CD4-positive, alpha-beta T cell (primary cell): ENCODE data around the gene PTPN21. TPM values are rescaled to one million over a fixed set of nuclear protein-coding genes. Genes with fewer than 3 reads are reported as not detected.

Source experiments
- ATAC-seq: fragments of 200-7000 bp; cut with Tn5 transposase; one replicate; pipeline ENCODE4 v1.10.0; 2022; ENCODE audit warnings: mild to moderate bottlenecking; ENCODE audit not compliant: poor library complexity
- CTCF ChIA-PET: fragments of 350-600 bp; sonication (Branson Sonifier 250); formaldehyde crosslinking; loops from one replicate; lab custom pipeline; 2021; ENCODE audit warnings: antibody characterized with exemption, inconsistent platforms; lab: Charles Lee
- POLR2A ChIA-PET: fragments of 350-600 bp; sonication (Branson Sonifier 250); formaldehyde crosslinking; loops from one replicate; lab custom pipeline; 2021; ENCODE audit warnings: antibody characterized with exemption, inconsistent platforms; lab: Charles Lee
- DNase-seq, 14 experiments: peaks; one replicate each; pipeline ENCODE4 v3.0.0-alpha.2; 2013 to 2020; ENCODE audit warnings: mixed read lengths in 2 of 14
- H3K27ac ChIP-seq, 2 donors: one replicate each; pipeline versions ENCODE4 v1.5.1 to v1.7.0; 2013; ENCODE audit warnings: low read length in 2 of 2, low read depth in 1 of 2, mild to moderate bottlenecking in 1 of 2
- H3K27me3 ChIP-seq, 2 experiments: 1 replicate in 1 of 2; 2 replicates in 1 of 2; pipeline versions ENCODE4 v1.6.1 to v1.7.0; 2013; ENCODE audit warnings: low read length in 2 of 2, control low read depth in 1 of 2, mild to moderate bottlenecking in 1 of 2, moderate library complexity in 1 of 2; ENCODE audit not compliant: insufficient read depth in 2 of 2, control insufficient read depth in 1 of 2
- H3K36me3 ChIP-seq: one replicate; pipeline ENCODE4 v1.6.1; 2013; ENCODE audit warnings: low read length, control low read depth; ENCODE audit not compliant: insufficient read depth
- H3K4me1 ChIP-seq: one replicate; pipeline ENCODE4 v1.6.1; 2013; ENCODE audit warnings: low read length, control low read depth; ENCODE audit not compliant: insufficient read depth
- H3K4me3 ChIP-seq: one replicate; pipeline ENCODE4 v1.5.1; 2013; ENCODE audit warnings: mild to moderate bottlenecking, low read length, moderate library complexity
- H3K9me3 ChIP-seq, 2 experiments: 1 replicate in 1 of 2; 2 replicates in 1 of 2; pipeline versions ENCODE4 v1.6.1 to v1.7.0; 2013; ENCODE audit warnings: low read length in 2 of 2, mild to moderate bottlenecking in 2 of 2, control low read depth in 1 of 2, moderate library complexity in 1 of 2; ENCODE audit not compliant: control insufficient read depth in 1 of 2, insufficient read depth in 1 of 2
- H3K27ac Mint-ChIP-seq: one replicate; pipeline ENCODE4 v1.8.0; 2020; ENCODE audit warnings: mixed read lengths
- H3K27me3 Mint-ChIP-seq: one replicate; pipeline ENCODE4 v1.8.0; 2021; ENCODE audit warnings: mixed read lengths
- H3K36me3 Mint-ChIP-seq: one replicate; pipeline ENCODE4 v1.8.0; 2021; ENCODE audit warnings: low read depth, mixed read lengths
- H3K4me1 Mint-ChIP-seq: one replicate; pipeline ENCODE4 v1.8.0; 2021; ENCODE audit warnings: low read depth, mixed read lengths
- H3K4me3 Mint-ChIP-seq: one replicate; pipeline ENCODE4 v1.8.0; 2020; ENCODE audit warnings: mild to moderate bottlenecking, mixed read lengths
- H3K9me3 Mint-ChIP-seq: one replicate; pipeline ENCODE4 v1.8.0; 2020; ENCODE audit warnings: mixed read lengths
- intact Hi-C, 2 experiments: fragments of 100-400 bp; cut with DNase I in 1 of 2; cut with micrococcal nuclease in 1 of 2; formaldehyde crosslinking; loops; one replicate each; pipeline versions ENCODE4 v1.15.1 to v1.9.0; 2023 to 2025; cut with DNase I, micrococcal nuclease
- total RNA-seq, 174 experiments: library from RNA in 2 of 174; stranded (reverse) in 2 of 174; gene quantifications; one replicate each; pipeline ENCODE4 v1.2.3 and lab custom pipeline; 2021 to 2026
- TF ChIP-seq, protein P1 (sequence below): fragments of 200-600 bp; IDR thresholded peaks from one replicate; pipeline ENCODE4 v1.8.0; 2022; ENCODE audit warnings: antibody characterized with exemption, mild to moderate bottlenecking

The PTPN21 gene
- total RNA-seq, 2 experiments from 2014 or later: not detected

DNA sequence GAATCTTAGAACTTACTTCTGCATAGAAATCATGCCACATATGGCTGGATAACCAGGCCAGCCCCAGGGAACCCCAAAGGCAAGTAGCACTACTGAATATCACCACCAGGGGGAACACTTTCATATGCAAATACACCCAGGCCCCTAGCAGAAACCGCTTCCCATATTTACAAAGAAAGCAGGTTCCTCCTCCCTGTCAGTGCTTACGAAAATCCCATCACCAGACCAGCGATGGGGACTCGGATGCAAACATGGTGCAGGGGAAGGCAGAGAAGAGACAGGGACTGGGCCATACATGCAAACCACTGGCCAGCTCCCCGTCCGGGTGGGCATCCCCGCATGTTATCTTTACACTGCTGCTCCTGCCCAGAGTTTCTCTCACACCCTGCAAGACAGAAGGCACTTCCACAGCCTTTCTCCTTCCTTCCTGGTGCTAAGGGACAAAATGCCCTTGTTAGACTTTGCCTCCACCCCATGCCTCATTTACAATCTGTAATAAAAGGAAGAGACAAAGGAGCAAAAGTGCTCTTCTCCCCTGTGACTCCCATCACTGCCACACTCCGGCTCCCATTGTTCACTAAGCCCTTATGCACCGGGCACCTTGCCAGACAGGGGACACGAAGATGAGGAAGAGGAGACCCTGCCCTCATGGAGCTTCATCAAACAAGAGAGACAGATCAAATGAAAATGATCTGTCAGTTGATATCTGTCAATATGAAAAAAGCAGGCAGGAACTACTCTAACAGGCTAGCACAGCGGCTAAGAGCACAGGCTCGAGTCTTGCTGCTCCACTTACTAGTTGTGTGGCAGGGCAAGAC is 62.3 kb downstream of the PTPN21 start:
- H3K36me3 ChIP-seq: no peaks in the 10 kb centered on the region
- POLR2A ChIA-PET: no interaction called here
- intact Hi-C loops: loop anchor here (1.0 to 5.0 kb wide), 5 partner anchors 70 to 1420 kb away; partner anchors contain the start of gene ZC3H14 (in 2 of the 2)
- no peak overlapping the region for H3K4me3 Mint-ChIP-seq
- ATAC-seq: peak; percentile 72
- no peaks in the 10 kb centered on the region for H3K9me3 ChIP-seq
- CTCF ChIA-PET: interaction anchor here (1.0 kb wide), 2 partner anchors 67 to 376 kb away, joined by 3 read pairs; no protein-coding TSS in a partner anchor
- H3K27me3 ChIP-seq: no peaks in the 10 kb centered on the region
- no peak overlapping the region for H3K27ac ChIP-seq
- no peaks in the 10 kb centered on the region for H3K9me3 Mint-ChIP-seq
- no peaks in the 10 kb centered on the region for H3K4me1 ChIP-seq
- no peak overlapping the region for H3K4me3 ChIP-seq
- H3K27ac Mint-ChIP-seq: no peak overlapping the region
- TF ChIP-seq, protein P1, sequence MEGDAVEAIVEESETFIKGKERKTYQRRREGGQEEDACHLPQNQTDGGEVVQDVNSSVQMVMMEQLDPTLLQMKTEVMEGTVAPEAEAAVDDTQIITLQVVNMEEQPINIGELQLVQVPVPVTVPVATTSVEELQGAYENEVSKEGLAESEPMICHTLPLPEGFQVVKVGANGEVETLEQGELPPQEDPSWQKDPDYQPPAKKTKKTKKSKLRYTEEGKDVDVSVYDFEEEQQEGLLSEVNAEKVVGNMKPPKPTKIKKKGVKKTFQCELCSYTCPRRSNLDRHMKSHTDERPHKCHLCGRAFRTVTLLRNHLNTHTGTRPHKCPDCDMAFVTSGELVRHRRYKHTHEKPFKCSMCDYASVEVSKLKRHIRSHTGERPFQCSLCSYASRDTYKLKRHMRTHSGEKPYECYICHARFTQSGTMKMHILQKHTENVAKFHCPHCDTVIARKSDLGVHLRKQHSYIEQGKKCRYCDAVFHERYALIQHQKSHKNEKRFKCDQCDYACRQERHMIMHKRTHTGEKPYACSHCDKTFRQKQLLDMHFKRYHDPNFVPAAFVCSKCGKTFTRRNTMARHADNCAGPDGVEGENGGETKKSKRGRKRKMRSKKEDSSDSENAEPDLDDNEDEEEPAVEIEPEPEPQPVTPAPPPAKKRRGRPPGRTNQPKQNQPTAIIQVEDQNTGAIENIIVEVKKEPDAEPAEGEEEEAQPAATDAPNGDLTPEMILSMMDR: peak; percentile 85
- H3K27me3 Mint-ChIP-seq: peaks cover 5% of the 10 kb centered on the region
- no peaks in the 10 kb centered on the region for H3K36me3 Mint-ChIP-seq
- no peaks in the 10 kb centered on the region for H3K4me1 Mint-ChIP-seq
- DNase-seq: peak; percentile 22 to 80 (median 47)

DNA sequence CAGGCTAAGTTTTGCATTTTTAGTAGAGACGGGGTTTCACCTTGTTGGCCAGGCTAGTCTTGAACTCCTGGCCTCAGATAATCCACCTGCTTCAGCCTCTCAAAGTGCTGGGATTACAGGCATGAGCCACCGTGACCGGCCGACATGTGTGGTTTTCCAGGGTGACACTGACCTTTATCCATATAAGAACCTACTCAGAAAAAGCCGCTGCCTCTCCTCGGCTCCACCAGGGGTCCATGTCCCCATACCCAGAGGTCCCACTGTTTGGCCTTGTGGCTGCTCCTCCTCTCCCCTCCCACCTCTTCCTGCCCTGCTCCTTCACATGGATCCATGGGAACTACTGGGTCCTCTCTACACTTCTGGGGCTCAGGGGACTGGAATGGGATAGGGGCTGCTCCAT is 64.6 kb downstream of the PTPN21 start:
- no peak for ATAC-seq
- Histone ChIP-seq H3K36me3 (no peaks in the 10 kb centered on the region), H3K4me1 (no peaks in the 10 kb centered on the region), H3K4me3 (no peak overlapping the region), H3K27ac (no peak overlapping the region), H3K9me3 (no peaks in the 10 kb centered on the region), H3K27me3 (no peaks in the 10 kb centered on the region)
- Mint-ChIP-seq H3K27me3 (no peaks in the 10 kb centered on the region), H3K9me3 (no peaks in the 10 kb centered on the region), H3K4me3 (no peak overlapping the region), H3K36me3 (no peaks in the 10 kb centered on the region), H3K4me1 (no peaks in the 10 kb centered on the region), H3K27ac (no peak overlapping the region)
- intact Hi-C loops: loop anchor here (2.0 to 5.0 kb wide), 4 partner anchors 72 to 1422 kb away; partner anchors contain the start of gene ZC3H14 (in 1 of the 2)
- ChIA-PET CTCF (no interaction called here), POLR2A (no interaction called here)
- TF ChIP-seq, protein P1: no peak
- no peak for DNase-seq

DNA sequence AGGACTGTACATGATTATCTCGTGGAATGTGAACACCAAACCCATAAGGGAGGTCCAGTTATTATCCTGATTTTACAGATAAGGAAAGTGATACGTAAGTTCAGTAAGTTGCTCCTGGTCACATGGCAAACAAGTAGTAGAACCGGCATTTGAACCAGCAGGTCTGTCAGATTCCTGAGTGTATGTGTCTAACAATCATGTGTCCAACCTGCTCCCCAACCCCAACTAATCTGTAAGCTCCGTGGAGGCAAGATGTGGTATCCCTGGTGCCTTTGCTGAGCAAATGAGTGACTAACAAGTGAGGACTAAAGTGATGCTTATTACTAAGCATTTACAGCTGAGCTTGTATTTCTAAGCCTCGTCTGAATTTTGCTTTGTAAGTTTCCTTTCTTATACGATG is 65.9 kb downstream of the PTPN21 start:
- TF ChIP-seq, protein P1: no peak
- DNase-seq (no peak), ATAC-seq (no peak)
- no peaks in the 10 kb centered on the region for H3K4me1 Mint-ChIP-seq
- ChIA-PET POLR2A (no interaction called here), CTCF (no interaction called here)
- no peaks in the 10 kb centered on the region for H3K9me3 Mint-ChIP-seq
- peaks cover 0 to under 1% of the 10 kb centered on the region in 2 experiments for H3K27me3 ChIP-seq
- no peaks in the 10 kb centered on the region for H3K4me1 ChIP-seq
- no peak overlapping the region for H3K27ac Mint-ChIP-seq
- intact Hi-C loops: loop anchor here in 1 of 2 experiments (5.0 kb wide), 1 partner anchor 547 kb away; no protein-coding TSS in a partner anchor
- H3K36me3 Mint-ChIP-seq: no peaks in the 10 kb centered on the region
- H3K4me3 ChIP-seq: no peak overlapping the region
- H3K27ac ChIP-seq: no peak overlapping the region
- H3K4me3 Mint-ChIP-seq: no peak overlapping the region
- H3K9me3 ChIP-seq: no peaks in the 10 kb centered on the region
- H3K27me3 Mint-ChIP-seq: peaks cover 4% of the 10 kb centered on the region
- H3K36me3 ChIP-seq: no peaks in the 10 kb centered on the region
